Measurements from ENCODE around the gene MAP3K5.
A peak's percentile ranks its signal among the peaks of the same experiment; 100 is the strongest.
"Not testable (repeated sequence)": the region's sequence is repeated elsewhere in the genome, so short reads cannot be mapped to it uniquely, and the experiment has no call there.

The MAP3K5 gene

DNA sequence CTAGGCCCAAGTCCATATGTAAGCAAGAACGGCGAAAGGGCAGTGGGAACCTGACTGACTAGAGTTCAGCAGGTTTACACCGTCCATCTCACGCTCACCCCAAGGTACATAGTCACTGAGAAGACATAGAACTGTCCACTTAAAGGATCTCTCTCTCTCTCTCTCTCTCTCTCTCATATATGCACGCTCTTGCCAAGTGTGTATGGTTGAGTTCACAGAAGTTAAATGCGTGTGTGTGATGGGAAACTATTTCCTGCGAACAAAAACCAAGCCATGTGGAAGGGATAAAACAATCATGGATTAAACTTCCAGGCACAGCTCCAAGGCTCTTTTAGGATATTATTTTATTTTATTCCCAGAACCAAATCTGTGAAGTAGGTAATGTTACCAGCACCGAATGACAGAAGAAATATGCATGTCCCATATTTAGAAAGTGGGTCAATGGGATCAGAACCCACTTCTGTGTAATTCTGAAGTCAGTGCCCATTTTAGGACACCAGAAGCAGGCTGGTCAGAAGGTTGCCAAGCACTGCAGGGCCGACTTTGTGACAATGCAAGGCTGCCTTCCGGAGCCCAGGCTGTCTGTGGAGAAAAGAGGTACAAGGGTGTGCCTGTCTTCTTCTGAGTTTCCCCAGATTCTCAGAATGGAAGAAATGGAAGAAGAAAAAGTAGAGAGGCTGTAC, 192.8 kb downstream of the MAP3K5 start:
- Histone ChIP-seq H3K27ac (peak overlapping the region in 1 of 21 experiments; percentile 6), H3K4me3 (no peak overlapping the region)

DNA sequence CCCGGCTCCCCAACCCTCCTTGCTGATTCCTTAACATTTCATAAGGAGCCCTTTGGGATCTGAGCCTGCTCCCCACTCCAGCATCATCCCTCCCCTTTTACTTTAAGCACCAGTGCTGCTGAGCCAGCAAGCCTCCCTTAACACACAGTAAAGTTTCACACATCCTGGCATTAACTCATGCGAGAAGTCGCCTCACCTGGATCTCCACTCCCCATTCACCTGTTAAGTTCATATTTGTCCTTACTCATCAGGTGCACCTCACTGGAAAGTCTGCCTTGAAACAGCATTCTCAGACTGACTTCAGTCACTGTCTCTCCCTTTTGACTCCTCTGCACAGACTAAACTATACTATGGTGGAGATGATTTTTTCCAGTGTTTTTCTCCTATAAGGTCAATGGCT, 194.2 kb downstream of the MAP3K5 start:
- no peak overlapping the region for H3K27ac ChIP-seq
- no peak overlapping the region for H3K4me3 ChIP-seq

DNA sequence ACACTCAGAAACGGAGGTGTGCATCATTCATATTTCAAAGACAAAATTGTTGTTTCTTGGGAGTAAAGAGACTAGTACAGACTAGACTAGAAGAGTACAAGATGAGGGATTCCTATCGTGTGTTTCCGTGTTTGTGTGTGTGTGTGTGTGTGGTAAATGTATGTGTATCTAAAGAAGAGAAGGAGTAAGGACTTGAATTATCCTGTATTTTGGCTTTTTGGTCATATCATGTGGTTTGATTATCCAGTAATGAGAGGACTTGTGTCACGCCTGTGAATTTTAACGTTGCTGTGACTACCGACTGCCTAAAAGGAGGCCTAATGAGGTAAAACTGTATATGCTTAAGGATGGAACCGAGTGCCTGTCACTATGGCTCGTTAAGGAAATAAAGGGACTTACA, 197.6 kb downstream of the MAP3K5 start:
- Histone ChIP-seq H3K4me3 (no peak overlapping the region), H3K27ac (peak overlapping the region in 10 of 21 experiments; percentile 5 to 75 (median 53))

DNA sequence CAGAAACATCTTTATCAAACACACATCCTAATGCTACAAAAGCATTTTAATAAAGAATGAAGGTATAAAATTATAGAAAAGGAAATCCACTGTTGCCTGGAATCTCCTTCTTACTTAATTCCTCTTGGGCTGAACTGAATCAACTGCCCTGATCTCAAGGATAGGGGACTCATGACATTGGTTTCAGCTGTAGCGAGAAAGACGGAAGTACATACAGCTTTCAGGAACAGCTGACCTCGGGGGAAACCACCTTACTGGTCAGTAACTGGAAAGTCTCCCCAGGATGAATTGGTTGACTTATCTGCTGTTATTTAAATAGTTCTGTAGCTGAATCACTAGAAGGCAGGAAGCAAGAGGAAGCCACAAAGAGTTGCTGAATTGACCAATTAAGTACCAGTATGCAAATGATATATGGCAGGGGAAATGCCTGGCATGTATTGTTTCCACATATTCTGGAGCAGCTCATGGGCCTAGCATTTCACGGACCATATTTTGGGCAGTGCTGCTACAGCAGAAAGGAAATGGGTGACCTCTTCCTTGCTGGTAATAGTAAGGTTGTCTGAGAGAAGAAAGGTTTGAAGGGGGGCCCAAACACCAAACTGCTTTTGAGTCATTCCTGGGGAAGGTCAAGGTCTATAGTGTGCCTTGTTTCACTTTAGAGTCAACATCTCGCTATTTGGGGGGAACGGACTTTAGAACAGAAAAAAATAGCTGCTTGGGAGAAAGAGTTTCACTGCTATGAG, 198.4 kb downstream of the MAP3K5 start:
- Histone ChIP-seq H3K27ac (peak overlapping the region in 14 of 21 experiments; percentile 5 to 75 (median 46)), H3K4me3 (no peak overlapping the region)

DNA sequence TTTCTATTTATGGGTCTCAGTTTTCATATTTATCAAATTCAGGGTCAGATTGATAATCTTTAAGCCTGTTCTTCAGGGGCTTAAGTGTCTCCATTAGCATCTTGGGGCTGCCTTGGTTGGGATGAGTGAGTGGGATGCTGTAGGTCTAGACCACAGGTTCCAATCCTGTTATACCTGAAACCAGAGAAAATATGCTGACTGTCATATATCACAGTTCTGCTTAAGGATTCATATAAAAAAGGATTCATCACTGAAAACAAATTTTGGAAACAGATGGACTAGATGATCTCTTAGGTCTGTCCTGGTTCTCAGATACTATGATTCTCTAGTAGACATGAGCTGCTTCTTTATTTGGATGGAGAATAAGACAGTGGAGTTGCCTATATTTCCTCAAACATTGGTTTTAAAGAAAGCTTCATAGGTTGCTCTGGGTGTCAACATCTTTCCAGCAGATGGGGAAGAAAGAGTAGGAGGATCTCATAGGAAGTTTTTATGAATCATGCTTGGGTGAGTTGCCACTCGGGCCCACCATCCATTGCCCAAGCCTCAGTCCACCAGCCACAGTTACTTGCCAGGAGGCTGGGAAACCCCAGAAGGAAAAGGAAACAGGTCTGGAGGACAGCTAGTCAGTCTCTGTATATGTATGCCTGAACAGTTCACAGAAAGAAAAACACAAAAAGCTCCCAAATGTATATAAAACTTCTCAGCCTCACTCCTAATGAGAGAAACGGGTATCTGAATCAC, 199.2 kb downstream of the MAP3K5 start:
- Histone ChIP-seq H3K4me3 (no peak overlapping the region), H3K27ac (peak overlapping the region in 9 of 21 experiments; percentile 11 to 75 (median 48))

DNA sequence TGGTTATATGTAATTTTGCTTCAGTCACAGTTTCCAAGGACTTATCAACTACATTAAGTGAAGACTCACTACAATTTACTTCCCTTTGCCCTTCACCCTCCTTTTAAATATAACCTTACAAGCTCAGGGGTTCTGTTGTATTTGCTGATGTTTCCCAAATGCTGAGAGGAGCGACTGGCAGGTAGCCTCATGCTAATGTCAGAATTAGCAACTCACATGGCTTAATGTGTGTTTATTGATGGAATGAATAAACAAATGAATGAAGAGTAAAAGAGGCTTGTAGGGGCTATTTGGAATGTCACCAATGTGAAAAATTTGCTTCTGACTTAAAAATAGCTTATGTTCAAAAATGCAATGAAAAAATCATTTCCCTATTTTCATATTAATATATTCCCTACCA, 200.7 kb downstream of the MAP3K5 start:
- no peak overlapping the region for H3K4me3 ChIP-seq

DNA sequence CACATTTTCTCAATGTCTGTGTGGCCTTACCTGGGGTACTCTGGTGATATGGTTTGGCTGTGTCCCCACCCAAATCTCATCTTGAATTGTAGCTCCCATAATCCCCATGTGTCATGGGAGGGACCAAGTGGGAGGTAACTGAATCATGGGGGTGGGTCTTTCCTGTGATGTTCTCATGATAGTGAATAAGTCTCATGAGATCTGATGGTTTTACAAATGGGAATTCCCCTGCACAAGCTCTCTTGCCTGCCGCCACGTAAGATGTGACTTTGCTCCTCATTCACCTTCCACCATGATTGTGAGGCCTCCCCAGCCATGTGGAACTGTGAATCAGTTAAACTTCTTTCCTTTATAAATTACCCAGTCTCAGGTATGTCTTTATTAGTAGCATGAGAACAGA, 201.4 kb downstream of the MAP3K5 start:
- not testable (repeated sequence) for H3K4me3 ChIP-seq, H3K27ac ChIP-seq

More for the DNA sequence above, 200.7 kb downstream of the MAP3K5 start:
- H3K27ac ChIP-seq, result no peak overlapping the region

DNA sequence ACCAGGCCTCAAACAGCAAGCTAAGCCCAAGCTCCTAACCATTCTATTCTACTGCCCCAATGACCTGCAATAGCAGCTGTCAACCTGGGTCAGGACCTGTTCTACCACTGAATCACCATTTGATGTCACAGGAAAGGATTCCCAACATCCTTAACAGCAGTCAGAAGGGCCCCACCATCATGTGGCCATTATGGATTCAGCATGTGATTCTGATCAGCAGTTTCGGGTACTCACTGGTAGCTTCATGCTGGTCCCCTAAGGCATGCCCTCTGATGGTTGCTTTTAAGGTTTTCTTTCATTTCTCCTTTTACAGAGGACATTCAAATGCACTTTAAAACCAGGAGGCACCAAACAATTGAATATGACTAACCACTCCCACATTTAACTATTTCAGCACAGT, 204.8 kb downstream of the MAP3K5 start:
- H3K27ac ChIP-seq, result no peak overlapping the region
- H3K4me3 ChIP-seq, result no peak overlapping the region

DNA sequence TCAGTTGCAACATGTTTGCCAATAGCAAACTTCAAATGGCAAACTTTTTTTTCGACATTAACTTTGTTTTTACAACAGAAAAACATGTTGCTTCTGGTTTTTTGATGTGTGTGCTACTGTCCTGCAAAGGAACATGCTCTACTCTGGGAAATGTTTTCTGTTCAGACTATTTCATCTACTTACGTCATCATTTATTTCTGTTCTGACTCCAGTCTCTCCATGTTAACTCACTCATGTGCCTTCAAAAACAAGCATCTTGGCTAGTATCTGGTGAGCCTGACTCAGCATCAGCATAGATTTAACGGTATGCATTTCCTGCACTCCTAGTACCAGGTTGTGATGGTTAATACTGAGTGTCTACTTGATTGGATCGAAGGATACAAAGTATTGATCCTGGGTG, 206.0 kb downstream of the MAP3K5 start:
- peak overlapping the region in 1 of 21 experiments; percentile 4 for H3K27ac ChIP-seq

DNA sequence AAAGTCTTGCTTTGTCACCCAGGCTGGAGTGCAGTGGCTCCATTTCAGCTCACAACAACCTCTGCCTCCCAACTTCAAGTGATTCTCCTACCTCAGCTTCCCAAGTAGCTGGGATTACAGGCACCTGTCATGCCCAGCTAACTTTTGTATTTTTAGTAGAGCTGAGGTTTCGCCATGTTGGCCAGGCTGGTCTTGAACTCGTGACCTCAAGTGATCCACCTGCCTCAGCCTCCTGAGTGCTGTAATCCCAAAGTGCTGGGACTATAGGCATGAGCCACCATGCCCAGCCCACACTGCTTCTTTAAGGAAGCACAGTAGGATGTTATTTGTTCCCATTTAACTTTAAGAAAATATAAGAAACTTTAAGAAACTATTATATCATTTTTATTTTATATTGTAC, 206.8 kb downstream of the MAP3K5 start:
- H3K27ac ChIP-seq, H3K4me3 ChIP-seq: not testable (repeated sequence)

More for the DNA sequence above, 206.0 kb downstream of the MAP3K5 start:
- no peak overlapping the region for H3K4me3 ChIP-seq

DNA sequence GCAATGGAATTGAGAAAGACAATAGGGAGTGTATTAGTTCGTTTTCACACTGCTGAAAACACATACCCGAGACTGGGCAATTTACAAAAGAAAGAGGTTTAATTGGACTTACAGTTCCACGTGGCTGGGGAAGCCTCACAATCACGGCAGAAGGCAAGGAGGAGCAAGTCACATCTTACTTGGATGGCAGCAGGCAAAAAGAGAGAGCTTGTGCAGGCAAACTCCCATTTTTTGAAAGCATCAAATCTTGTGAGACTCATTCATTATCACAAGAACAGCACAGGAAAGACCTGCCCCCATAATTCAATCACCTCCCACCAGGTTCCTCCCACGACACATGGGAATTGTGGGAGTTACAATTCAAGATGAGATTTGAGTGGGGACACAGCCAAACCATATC, 208.0 kb downstream of the MAP3K5 start:
- H3K27ac ChIP-seq, result peak overlapping the region in 2 of 21 experiments; percentile 59 to 60
- not testable (repeated sequence) for H3K4me3 ChIP-seq

DNA sequence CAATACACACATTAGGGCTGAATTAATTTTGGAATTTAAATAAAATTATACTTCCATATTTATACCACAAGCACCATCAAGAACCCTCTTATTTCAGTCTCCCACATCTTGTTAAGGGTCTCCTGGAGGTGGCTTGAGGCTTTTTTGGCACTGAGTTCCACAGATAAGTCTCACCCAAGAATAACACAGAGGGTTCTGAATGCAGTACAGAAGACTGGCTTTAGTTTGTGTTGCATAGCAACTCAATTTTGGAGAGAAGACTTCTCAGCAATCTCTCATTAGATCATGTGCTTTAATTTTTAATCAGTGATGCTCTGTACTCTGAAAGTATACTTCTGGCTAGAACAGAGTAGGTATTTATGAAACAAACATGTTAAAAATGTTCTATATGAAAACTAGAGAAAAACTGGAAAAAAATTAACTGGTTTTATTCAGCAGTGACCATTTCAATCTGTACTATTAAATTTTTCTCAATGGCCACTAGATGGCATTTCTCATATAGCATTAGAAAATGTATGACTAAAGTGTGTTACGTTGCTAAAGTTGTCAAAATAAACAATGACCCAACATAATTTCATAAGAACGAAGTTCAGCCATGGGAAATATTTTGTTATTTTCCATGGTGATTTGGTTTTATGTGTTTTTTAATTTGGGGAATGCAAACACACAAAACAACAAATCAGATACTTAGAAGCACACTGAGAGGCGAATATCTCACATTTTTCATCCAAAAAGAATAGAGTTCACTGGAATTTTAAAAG, 209.4 kb downstream of the MAP3K5 start:
- Histone ChIP-seq H3K4me3 (no peak overlapping the region), H3K27ac (peak overlapping the region in 8 of 21 experiments; percentile 13 to 60 (median 38))

DNA sequence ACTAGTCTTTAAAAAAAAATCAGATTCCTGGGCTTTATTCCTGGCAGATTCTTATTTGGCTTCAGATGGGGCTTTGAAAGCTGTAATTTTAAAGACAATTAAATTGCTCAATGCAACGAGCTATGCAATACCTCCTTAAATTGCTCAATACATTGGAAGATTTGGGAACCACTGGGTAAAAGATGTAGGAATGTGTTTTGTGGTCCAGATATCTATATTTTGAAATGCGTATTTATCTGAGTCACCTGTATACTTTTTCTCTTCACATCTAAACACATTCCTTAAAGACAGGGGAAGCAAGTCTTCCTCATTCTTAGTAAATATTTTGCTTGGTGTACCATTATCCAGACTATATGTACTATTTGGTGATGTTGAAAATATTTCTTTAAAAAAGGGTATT, 212.5 kb downstream of the MAP3K5 start:
- Histone ChIP-seq H3K4me3 (no peak overlapping the region), H3K27ac (no peak overlapping the region)

DNA sequence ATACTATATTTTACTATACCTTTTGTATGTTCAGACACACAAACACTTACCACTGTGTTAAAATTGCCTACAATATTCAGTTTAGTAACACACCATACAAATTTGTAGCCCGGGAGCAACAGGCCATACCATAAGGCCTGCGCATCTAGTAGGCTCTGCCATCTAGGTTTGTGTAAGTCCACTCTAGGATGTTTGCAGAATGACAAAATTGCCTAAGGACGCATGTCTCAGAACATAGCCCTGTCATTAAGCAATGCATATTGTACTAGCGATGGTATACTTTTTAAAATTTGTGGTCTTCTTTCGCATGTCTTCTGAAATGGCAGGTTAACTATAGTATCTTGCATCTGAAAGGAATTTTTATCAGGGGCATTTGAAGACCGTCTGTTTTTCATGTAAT, 215.5 kb downstream of the MAP3K5 start:
- Histone ChIP-seq H3K27ac (no peak overlapping the region), H3K4me3 (no peak overlapping the region)

DNA sequence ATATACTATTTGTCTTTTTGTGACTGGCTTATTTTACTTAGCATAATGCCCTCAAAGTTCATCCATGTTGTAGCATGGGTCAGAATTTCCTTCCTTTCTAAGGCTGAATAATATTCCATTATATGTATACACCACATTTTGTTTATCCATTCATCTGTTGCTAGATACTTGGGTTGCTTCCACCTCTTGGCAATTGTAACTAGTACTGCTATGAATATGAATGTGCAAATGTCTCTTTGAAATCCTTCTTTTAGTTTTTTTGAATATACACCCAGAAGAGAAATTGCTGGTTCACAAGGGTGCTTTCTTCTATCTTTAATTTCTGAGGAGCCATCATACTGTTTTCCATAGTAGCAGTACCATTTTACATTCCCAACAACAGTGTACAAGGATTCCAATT, 220.8 kb downstream of the MAP3K5 start:
- Histone ChIP-seq H3K4me3 (no peak overlapping the region), H3K27ac (no peak overlapping the region)

DNA sequence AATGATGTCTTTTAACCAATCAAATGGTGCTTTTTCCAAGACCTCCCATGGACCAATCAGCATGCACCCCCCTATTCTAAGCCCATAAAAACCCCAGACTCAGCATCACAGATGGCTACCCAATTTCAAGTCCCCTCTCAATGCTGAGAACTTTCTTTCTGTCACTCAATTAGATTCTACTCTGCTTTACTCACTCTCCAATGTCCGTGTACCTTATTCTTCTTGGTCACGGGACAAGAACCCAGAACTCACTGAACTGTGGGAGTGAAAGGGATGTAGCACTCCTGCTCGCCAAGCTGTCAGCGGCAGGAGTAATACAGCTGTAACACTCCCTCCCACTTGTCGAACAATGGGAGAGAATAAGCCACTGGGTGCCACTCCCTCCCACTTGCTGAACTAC, 221.2 kb downstream of the MAP3K5 start:
- Histone ChIP-seq H3K27ac (no peak overlapping the region), H3K4me3 (no peak overlapping the region)

DNA sequence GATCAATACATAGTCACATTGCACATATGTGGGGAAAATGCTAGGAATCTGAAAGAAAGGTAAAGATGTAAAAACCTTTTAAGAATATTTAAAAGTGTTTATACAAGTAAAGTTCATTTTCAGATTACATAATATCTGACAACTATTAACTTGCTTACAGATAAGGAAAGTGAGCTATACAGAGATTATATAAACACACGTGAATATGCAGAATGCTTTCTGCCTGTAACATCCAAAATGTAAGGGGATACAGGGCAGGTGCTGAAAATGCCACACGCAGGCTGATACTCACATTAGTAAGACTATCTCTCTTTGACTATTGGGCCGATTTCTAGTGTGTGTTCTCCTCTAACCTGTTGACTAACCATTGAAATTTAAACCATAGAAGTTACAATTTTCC, 224.1 kb downstream of the MAP3K5 start:
- no peak overlapping the region for H3K27ac ChIP-seq
- no peak overlapping the region for H3K4me3 ChIP-seq

DNA sequence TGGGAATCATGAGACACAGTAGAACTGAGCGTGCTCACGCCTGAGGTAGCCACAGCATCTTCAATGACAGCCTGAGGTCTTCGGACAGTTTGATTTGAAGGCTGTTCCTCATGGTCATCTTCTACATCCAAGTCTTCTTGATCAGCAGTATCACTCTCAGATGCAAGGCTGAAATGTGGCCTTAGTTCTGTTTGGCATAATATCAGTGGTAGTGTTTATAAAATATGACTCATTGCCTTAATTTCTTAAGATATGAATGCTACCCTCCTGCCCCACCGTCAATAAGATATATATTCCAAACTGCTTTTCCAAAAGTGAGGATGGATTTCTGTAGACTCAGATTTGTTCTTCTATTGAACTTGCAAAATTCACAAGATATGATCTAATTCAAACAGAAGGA, 224.6 kb downstream of the MAP3K5 start:
- Histone ChIP-seq H3K27ac (no peak overlapping the region), H3K4me3 (no peak overlapping the region)

DNA sequence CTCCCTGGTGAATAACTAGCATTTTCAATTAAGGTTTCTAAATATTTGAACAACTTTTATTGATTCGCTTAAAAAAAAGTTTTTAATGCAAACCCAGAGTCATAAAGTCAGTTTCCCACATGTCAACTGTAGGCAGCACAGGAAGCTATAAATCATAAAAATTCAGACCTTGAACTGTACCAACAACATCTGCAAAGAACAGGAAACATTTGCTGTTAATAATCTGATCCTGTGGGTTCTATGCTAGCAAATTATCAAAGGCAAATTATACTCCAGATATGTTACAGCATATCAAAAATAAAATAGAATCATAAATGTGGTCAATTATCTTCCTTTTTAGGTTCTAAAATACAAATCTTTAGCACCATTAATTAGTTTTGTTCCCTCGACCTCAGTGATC, 225.4 kb downstream of the MAP3K5 start:
- Histone ChIP-seq H3K4me3 (no peak overlapping the region), H3K27ac (no peak overlapping the region)

DNA sequence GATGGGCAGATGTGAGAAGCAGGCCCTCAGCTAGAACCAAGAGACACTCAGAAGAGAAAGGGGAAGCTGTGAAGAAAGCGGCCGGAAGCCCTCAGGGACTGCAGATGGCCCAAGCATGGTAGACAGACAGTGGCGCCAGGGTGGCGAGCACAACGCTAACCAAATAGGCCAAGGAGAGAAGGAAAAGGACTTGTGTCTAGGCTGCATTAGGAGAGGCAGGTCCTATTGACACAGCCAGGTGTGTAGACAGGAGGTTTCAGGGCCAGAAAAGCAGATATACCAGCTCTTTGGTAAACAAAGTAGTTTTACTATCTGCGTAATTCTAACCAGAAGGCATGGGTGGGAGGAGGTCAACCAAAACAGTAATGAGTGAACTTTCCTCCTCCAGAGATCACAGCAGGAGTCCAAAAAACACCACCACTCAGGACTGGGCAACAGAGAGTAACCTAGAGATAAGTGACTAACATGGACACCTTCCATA, 226.2 kb downstream of the MAP3K5 start:
- no peak overlapping the region for H3K4me3 ChIP-seq
- no peak overlapping the region for H3K27ac ChIP-seq
